OCI-LY1 (cell line): Measurements from ENCODE around the gene UBIAD1.

ENCODE experiments used
- H2AFZ ChIP-seq: fragments of 200-600 bp; sonication (generic), shearing (Covaris generic); 2 replicates; pipeline ENCODE4 v1.6.0; 2014; ENCODE audit warnings: antibody characterized with exemption, mild to moderate bottlenecking, low read length
- H3F3A ChIP-seq: fragments of 200-600 bp; sonication (generic), shearing (Covaris generic); 2 replicates; pipeline ENCODE4 v1.6.0; 2014; ENCODE audit warnings: mild to moderate bottlenecking, antibody characterized with exemption, low read length, moderate library complexity; ENCODE audit not compliant: insufficient read depth
- H3K27ac ChIP-seq: fragments of 200-600 bp; sonication (generic); 2 replicates; pipeline ENCODE4 v1.5.1; 2014; ENCODE audit warnings: low read length, mixed run types, mild to moderate bottlenecking, low read depth; ENCODE audit not compliant: poor library complexity, severe bottlenecking
- H3K27me3 ChIP-seq: fragments of 200-600 bp; sonication (generic); 2 replicates; pipeline ENCODE4 v1.6.0; 2014; ENCODE audit warnings: antibody characterized with exemption, mild to moderate bottlenecking, low read length, moderate library complexity; ENCODE audit not compliant: insufficient read depth
- H3K36me3 ChIP-seq: fragments of 200-600 bp; sonication (generic); 2 replicates; pipeline ENCODE4 v1.6.1; 2014; ENCODE audit warnings: mild to moderate bottlenecking, antibody characterized with exemption, low read length, moderate library complexity, mixed read lengths; ENCODE audit not compliant: insufficient read depth
- H3K4me1 ChIP-seq: fragments of 200-600 bp; sonication (generic); 2 replicates; pipeline ENCODE4 v1.5.1; 2014; ENCODE audit warnings: mild to moderate bottlenecking, low read length, moderate library complexity; ENCODE audit not compliant: insufficient read depth, severe bottlenecking
- H3K4me2 ChIP-seq: fragments of 200-600 bp; sonication (generic), shearing (Covaris generic); 2 replicates; pipeline ENCODE4 v1.6.1; 2014; ENCODE audit warnings: low read length
- H3K4me3 ChIP-seq: fragments of 200-600 bp; sonication (generic); 2 replicates; pipeline ENCODE4 v1.5.1; 2014; ENCODE audit warnings: low read length, low read depth, mild to moderate bottlenecking, mixed read lengths; ENCODE audit not compliant: poor library complexity, severe bottlenecking
- H3K79me2 ChIP-seq: fragments of 200-600 bp; shearing (Covaris generic); 2 replicates; pipeline ENCODE4 v1.6.1; 2016; ENCODE audit warnings: mixed run types, low read length, mixed read lengths; ENCODE audit not compliant: insufficient read depth
- H3K9ac ChIP-seq: fragments of 200-600 bp; sonication (generic), shearing (Covaris generic); 2 replicates; pipeline ENCODE4 v1.6.1; 2014; ENCODE audit warnings: mild to moderate bottlenecking, low read length, mixed read lengths
- H3K9me2 ChIP-seq: fragments of 200-600 bp; sonication (generic), shearing (Covaris generic); 2 replicates; pipeline ENCODE4 v1.6.1; 2014; ENCODE audit warnings: low read depth, mild to moderate bottlenecking, low read length, mixed read lengths
- H3K9me3 ChIP-seq: fragments of 200-600 bp; shearing (Covaris generic); 2 replicates; pipeline ENCODE4 v1.6.1; 2014; ENCODE audit warnings: low read length, mixed read lengths
- H4K20me1 ChIP-seq: fragments of 200-600 bp; sonication (generic), shearing (Covaris generic); 2 replicates; pipeline ENCODE4 v1.6.0; 2016; ENCODE audit warnings: mild to moderate bottlenecking, low read length; ENCODE audit not compliant: insufficient read depth
- CTCF ChIP-seq: fragments of 200-600 bp; sonication (generic), shearing (Covaris generic); IDR thresholded peaks from 2 replicates; pipeline ENCODE4 v1.5.1; 2017; ENCODE audit warnings: mild to moderate bottlenecking, antibody characterized with exemption, low read length, moderate library complexity, mixed read lengths
- EZH2 ChIP-seq: fragments of 200-600 bp; sonication (generic), shearing (Covaris generic); IDR thresholded peaks from 2 replicates; pipeline ENCODE4 v1.8.0; 2017; ENCODE audit warnings: borderline replicate concordance, mixed run types, mild to moderate bottlenecking, antibody characterized with exemption, low read length, moderate library complexity, mixed read lengths

The UBIAD1 gene

GRCh38 chr1:11318982-11319381 lies 46.0 kb downstream of the UBIAD1 start:
- no peaks in the 10 kb centered on the region for H3K4me1 ChIP-seq
- no peaks in the 10 kb centered on the region for H3K36me3 ChIP-seq
- no peaks in the 10 kb centered on the region for H3K9me2 ChIP-seq
- no peak for TF ChIP-seq EZH2
- no peak for TF ChIP-seq CTCF
- no peak overlapping the region for H3K9ac ChIP-seq
- peaks cover 11% of the 10 kb centered on the region for H3K27me3 ChIP-seq
- H3K27ac ChIP-seq: no peak overlapping the region
- H3K4me2 ChIP-seq: no peak overlapping the region
- no peaks in the 10 kb centered on the region for H3K79me2 ChIP-seq
- H3K4me3 ChIP-seq: no peak overlapping the region
- no peaks in the 10 kb centered on the region for H4K20me1 ChIP-seq
- H3K9me3 ChIP-seq: no peaks in the 10 kb centered on the region
- H2AFZ ChIP-seq: no peak overlapping the region
- H3F3A ChIP-seq: no peaks in the 10 kb centered on the region

- H3K4me3 ChIP-seq: no peak overlapping the region
- TF ChIP-seq EZH2 (no peak), CTCF (peak; percentile 92)
- no peaks in the 10 kb centered on the region for H3K79me2 ChIP-seq
- H3K36me3 ChIP-seq: no peaks in the 10 kb centered on the region
- H3K27ac ChIP-seq: no peak overlapping the region
- no peaks in the 10 kb centered on the region for H3K4me1 ChIP-seq
- no peak overlapping the region for H3K4me2 ChIP-seq
- H3K9ac ChIP-seq: no peak overlapping the region
- H3K27me3 ChIP-seq: peaks cover 5% of the 10 kb centered on the region; the same call in 1 of the 2 replicates
- H3F3A ChIP-seq: no peaks in the 10 kb centered on the region
- no peaks in the 10 kb centered on the region for H4K20me1 ChIP-seq
- no peaks in the 10 kb centered on the region for H3K9me2 ChIP-seq
- no peaks in the 10 kb centered on the region for H3K9me3 ChIP-seq
- H2AFZ ChIP-seq: no peak overlapping the region
Observed at GRCh38 chr1:11320153-11320936, 47.3 kb downstream of the UBIAD1 start.

- no peak overlapping the region for H3K4me2 ChIP-seq
- no peaks in the 10 kb centered on the region for H4K20me1 ChIP-seq
- H3K4me3 ChIP-seq: no peak overlapping the region
- TF ChIP-seq CTCF (no peak), EZH2 (no peak)
- no peaks in the 10 kb centered on the region for H3F3A ChIP-seq
- peaks cover 5% of the 10 kb centered on the region; the same call in 1 of the 2 replicates for H3K27me3 ChIP-seq
- H2AFZ ChIP-seq: no peak overlapping the region
- H3K27ac ChIP-seq: no peak overlapping the region
- no peaks in the 10 kb centered on the region for H3K9me2 ChIP-seq
- H3K9me3 ChIP-seq: no peaks in the 10 kb centered on the region
- no peaks in the 10 kb centered on the region for H3K79me2 ChIP-seq
- H3K36me3 ChIP-seq: no peaks in the 10 kb centered on the region
- no peak overlapping the region for H3K9ac ChIP-seq
- no peaks in the 10 kb centered on the region for H3K4me1 ChIP-seq
Observed at GRCh38 chr1:11321656-11322491, 48.9 kb downstream of the UBIAD1 start.
